Caki2 (cell line): Measurements from ENCODE around the gene PTH1R. TPM values are rescaled to one million over a fixed set of nuclear protein-coding genes. Genes with fewer than 3 reads are reported as not detected.

Source experiments
- DNase-seq: peaks from one replicate; pipeline ENCODE4 v3.0.0-alpha.2; 2015; ENCODE audit warnings: low read depth
- in situ Hi-C: cut with HindIII; loops from 2 replicates; pipeline ENCODE4 v1.10.0; 2016; ENCODE audit warnings: low sequenced_read_pairs, low pct_unique_long_range_greater_than_20kb, mixed read lengths
- total RNA-seq: library from RNA; depleted of rRNA; stranded (reverse); fragments of >200 nt; shearing (Covaris generic); gene quantifications from 2 replicates; pipeline ENCODE4 v1.2.3, GENCODE V29; 2014; ENCODE audit warnings: low replicate concordance

PTH1R gene
- total RNA-seq, 1 experiment from 2014 or later: 3.3 TPM

- in situ Hi-C loops: no loop called here
Observed at GRCh38 chr3:46848271-46849044, 29.1 kb upstream of the PTH1R start.

DNA sequence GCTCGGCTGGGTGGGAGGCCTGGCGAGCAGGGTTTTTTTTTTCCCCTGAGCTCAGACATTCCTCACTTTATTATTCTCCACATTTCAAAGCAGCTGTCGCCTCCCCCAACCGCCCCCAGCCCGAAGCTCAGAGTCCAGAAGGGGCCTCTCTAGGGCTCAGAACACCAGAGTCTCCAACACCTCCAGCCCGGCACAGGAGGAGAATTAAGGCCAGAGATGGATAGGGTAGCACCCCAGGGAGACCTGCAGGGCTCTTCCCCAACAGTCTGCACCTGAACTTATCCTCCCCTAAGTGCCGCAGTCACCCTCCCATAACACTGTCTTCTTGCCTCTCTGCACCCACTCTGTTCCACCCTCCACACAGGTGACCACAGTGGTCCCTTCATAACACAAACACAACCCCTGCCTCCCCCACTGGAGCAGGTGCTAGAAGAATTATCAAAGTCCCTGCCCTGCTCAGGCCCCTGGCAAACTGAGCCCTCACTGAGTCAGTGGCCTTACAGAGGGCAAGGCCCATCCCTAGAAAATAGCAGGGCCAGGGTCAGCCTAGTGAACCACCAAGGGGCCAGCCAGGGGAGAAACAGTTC lies 28.4 kb upstream of the PTH1R start:
- in situ Hi-C loops: no loop called here
- DNase-seq: no peak

More at GRCh38 chr3:46848271-46849044, 29.1 kb upstream of the PTH1R start:
- DNase-seq: no peak

DNA sequence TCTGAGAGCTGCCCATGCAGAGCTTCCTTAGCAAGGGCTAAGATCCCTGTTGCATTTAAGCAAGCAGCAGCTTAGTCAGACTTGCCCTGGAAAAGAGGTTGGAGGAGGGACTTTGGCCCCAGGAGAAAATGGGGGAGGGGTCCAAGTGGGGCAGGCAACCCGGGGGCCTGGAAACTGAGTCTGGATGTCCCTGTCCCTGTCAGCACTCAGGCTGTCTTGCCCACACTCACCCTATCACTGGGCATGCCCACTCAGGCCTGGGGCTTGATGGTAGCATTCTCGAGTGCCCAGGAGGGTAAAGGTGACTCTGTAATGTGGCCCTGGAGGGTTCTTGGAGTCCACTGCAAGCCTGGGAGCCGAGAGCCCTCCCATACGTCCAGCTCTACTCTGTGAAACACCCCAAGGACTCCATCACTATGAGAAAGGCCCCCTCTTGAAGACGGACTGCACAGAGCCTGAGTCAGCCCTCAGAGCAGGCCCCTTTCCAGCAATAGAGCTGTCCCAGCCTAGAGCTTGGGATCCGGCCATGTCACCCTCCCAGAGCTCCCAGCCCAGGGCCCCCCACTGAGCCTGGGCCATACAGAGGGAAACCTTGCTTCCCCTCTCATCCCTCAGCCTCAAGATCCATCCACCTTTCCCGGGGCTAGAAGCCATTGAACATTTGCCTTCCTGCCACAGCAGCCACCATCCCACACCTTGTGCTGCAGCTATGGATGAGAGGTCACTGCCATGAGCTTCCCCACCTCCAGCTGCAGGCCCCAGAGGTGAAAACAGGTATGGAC lies 27.6 kb upstream of the PTH1R start:
- DNase-seq: no peak
- in situ Hi-C loops: no loop called here

- DNase-seq: no peak
- in situ Hi-C loops: no loop called here
Observed at GRCh38 chr3:46850468-46850779, 27.1 kb upstream of the PTH1R start.

GRCh38 chr3:46851364-46852333 lies 25.9 kb upstream of the PTH1R start:
- in situ Hi-C loops: no loop called here
- DNase-seq: no peak

- no peak for DNase-seq
- in situ Hi-C loops: no loop called here
Observed at GRCh38 chr3:46852334-46852720, 25.2 kb upstream of the PTH1R start.

GRCh38 chr3:46852839-46853355 lies 24.6 kb upstream of the PTH1R start:
- no peak for DNase-seq
- in situ Hi-C loops: no loop called here

- DNase-seq: no peak
- in situ Hi-C loops: no loop called here
Observed at GRCh38 chr3:46853441-46854415, 23.8 kb upstream of the PTH1R start.

DNA sequence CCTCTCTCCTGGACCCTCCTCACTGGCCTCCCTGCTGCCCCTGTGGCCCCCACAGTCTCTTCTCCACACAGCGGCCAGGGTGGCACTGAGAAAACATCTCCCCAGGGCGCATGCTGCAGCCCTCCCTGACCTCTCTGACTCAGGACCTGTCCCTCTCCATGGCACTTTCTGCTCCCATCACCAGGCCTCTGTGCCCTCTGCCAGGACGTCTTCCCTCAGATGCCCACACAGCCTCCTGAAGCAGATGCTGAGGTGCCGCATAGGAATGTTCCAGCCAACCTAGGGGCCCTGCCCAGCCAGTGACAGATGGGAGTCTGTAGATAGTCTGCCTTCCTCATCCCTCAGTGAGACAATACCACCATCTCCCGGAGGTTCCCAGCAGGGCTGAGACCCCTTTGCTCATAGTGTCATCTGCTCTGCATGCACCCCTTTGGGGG lies 22.9 kb upstream of the PTH1R start:
- no peak for DNase-seq
- in situ Hi-C loops: no loop called here

DNA sequence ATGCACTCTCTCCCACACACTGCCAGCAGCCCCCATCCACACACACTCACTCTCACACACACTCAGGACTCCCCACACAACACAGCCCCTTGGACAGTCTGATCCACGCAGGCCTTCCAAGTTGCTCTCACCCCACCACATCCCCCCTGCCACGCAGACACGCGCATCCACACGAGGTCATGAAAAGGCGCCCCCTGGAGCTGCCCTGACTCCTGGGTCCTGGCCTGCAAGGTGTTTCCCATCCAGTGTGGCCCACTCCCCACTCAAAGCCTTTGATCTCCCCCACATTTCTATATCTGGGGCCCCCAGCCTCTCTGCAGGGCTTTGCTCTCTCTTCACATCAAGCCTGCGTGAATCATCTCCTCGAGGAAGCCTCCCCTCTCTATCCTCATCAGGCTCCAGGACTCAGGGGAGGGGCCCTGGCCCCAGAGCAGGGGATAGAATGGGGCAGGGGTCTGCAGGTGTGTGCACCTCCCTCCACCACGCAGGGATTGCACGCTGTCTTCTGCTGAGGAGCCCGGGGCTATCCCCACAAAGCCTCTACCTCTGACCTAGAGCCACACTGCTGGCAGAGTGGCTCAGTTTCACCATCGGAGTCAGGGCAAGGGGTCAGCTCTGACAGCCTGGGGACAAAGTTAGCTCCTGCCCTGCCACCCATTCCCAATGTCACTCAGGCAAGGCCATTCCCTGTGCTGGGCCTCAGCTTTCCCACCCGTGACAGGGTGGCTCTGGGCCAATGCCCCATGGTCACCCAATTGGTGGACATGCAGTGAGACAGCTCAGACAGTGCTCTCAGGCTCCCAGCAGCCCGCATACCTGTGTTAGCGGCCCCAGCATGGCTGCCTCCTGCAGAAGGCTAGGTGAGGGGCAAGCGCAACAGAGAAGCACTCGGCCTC lies 20.7 kb upstream of the PTH1R start:
- in situ Hi-C loops: no loop called here
- no peak for DNase-seq

DNA sequence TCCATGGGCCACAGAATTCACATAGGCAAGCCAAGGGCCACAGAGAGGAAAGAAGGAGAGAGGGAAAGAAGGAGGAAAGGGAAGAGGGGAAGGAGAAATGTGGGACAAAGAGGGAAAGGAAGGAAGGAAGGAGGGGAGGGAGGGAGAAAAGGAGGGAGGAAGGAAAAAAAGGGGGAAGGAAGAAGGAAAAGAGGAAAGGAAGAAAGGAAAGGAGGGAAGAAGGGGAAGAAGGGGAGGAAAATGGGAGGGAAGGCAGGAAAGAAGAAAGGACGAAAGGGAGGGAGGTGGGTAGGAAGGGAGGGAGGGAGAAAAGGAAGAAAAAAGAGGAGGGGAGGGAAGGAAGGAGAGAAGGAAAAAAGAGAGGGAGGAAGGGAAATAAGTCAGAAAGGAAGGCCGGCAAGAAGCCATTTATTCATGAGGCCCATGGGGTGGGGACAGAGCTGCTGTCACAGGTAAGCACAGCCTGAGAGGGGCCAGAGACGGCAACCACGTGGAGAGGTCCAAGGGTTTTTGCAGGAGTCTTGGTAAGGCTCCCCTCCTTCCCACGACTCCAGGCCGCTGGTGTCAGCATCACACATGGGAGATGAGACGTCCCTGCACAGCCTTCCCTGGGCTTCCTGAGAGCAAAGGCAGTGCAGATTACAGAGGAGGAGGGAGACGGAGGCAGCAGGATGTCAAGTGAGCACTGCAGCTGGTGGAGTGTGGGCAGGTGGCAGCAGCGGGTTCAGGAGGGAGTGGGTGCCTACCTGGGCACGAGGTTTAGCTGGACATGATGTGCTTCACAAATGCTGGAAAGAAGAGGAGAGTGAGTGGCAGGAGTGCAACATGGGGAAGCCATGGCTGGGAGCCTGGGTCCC lies 19.8 kb upstream of the PTH1R start:
- in situ Hi-C loops: no loop called here
- no peak for DNase-seq

GRCh38 chr3:46858456-46858855 lies 19.1 kb upstream of the PTH1R start:
- in situ Hi-C loops: no loop called here
- no peak for DNase-seq

DNA sequence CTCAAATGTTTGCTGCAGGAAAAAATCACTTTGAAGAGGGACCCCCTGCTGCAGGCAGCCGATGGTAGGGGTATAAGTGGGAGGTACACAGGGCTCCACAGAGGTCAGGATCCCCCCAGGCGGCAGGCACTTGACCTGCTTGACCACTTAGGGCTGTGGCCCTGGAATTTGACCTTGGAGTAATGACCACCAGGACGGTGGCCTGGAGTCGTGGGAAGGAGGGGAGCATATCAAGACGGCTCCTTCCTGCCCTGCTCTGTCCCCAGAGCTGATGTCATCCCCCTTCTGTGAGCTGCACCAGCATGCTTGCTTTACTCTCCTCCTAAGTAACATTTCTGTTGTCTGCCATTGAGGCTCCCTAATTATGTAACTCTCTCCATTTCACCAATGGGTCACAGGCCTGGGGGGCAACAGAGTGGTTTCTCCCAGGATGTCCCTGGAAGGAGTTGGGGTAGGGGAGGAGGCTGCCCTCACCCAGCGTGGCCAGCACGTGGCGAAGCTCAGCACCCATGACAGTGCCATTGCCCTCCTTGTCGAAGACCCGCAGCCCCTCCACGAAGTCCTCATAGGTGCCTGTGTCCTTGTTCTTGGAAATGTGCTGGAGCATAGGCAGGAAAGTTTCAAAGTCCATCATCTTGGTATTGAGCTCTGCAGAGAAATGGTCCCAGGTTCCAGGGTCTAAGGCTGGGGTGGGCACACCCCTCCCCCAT lies 18.4 kb upstream of the PTH1R start:
- no peak for DNase-seq
- in situ Hi-C loops: no loop called here

DNA sequence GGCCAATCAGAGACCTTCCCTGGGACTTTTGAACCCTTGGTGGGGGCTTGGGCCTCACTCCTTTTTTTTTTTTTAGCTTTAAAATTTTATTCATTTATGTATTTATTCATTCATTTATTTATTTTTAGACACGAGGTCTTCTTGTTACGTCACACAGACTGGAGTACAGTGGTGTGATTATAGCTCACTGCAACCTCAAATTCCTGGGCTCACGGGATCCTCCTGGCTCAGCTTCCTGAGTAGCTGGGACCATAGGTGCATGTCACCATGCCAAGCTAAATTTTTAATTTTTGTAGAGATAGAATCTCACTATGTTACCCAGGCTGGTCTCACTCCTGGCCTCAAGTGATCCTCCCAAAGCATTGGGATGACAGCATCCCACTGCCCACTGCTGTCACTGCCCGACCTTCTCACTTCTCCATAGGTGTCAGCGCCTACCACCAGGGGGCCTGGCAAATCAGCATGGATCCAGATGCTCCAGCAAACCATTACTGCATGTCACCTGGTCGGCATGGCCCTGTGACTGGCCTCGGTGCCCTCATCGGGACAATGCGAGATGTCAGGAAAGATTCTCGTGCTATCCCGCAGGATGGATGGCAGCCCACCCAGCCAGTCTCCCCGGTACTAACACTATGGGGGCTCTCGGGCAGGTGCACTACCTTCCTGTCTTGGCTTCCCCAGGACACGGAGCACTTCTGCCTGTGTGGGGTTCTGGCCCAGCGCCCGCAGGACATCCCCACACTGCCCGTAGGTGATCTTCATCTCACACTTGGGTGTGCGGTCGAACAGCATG lies 17.3 kb upstream of the PTH1R start:
- DNase-seq: no peak
- in situ Hi-C loops: no loop called here
